ENCODE results near the gene BFSP1. TPM values are rescaled to one million over a fixed set of nuclear protein-coding genes. Genes with fewer than 3 reads are reported as not detected.

The BFSP1 gene
- total RNA-seq, 1 donor from 2014 or later, result 3.5 TPM

- Mint-ChIP-seq H3K27me3 (ENCODE audit: unreplicated experiment) (no peaks in the 10 kb centered on the region), H3K27ac (ENCODE audit: unreplicated experiment) (no peak overlapping the region), H3K36me3 (ENCODE audit: low read depth, unreplicated experiment) (no peaks in the 10 kb centered on the region), H3K4me3 (ENCODE audit: unreplicated experiment) (no peak overlapping the region), H3K4me1 (ENCODE audit: unreplicated experiment) (peaks cover 4% of the 10 kb centered on the region), H3K9me3 (ENCODE audit: unreplicated experiment) (no peaks in the 10 kb centered on the region)
- TF ChIP-seq, protein P1, sequence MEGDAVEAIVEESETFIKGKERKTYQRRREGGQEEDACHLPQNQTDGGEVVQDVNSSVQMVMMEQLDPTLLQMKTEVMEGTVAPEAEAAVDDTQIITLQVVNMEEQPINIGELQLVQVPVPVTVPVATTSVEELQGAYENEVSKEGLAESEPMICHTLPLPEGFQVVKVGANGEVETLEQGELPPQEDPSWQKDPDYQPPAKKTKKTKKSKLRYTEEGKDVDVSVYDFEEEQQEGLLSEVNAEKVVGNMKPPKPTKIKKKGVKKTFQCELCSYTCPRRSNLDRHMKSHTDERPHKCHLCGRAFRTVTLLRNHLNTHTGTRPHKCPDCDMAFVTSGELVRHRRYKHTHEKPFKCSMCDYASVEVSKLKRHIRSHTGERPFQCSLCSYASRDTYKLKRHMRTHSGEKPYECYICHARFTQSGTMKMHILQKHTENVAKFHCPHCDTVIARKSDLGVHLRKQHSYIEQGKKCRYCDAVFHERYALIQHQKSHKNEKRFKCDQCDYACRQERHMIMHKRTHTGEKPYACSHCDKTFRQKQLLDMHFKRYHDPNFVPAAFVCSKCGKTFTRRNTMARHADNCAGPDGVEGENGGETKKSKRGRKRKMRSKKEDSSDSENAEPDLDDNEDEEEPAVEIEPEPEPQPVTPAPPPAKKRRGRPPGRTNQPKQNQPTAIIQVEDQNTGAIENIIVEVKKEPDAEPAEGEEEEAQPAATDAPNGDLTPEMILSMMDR (IDR thresholded peaks at IDR 0.05; ENCODE audit: unreplicated experiment), result no peak
- DNase-seq (ENCODE audit: low spot score), result no peak
These were observed 13.9 kb upstream of the BFSP1 start for GRCh38 chr20:17545127-17545526.

DNA sequence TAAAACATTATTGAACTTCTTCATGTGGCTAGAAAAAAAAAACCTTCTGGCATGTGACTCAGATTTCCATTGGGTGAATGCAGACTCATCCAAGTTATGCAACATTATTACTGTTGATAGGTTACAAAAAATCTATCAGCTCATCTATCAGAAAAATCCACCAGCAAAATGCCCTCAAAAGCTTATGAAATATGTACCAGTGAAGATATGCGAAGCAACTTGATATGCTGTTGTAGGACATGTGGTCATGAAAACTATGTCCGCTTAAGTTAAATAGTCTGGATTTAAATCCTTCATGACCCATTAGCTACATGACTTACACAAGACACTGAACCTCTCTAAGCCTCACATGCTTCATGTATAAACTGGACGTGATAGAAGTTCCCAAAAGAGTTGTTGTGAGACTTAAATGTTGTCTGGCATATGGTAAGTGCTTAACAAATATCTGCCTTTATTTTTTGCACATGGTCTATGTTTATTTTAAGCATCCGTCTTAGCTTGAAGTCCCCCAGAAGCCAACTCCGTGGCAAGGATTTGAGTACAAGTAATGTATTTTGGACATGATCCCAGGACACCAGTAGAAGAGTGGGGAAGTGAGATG lies 12.5 kb upstream of the BFSP1 start:
- Mint-ChIP-seq H3K36me3 (ENCODE audit: low read depth, unreplicated experiment) (no peaks in the 10 kb centered on the region), H3K9me3 (ENCODE audit: unreplicated experiment) (no peaks in the 10 kb centered on the region), H3K4me3 (ENCODE audit: unreplicated experiment) (no peak overlapping the region), H3K27me3 (ENCODE audit: unreplicated experiment) (no peaks in the 10 kb centered on the region), H3K27ac (ENCODE audit: unreplicated experiment) (no peak overlapping the region), H3K4me1 (ENCODE audit: unreplicated experiment) (peaks cover 4% of the 10 kb centered on the region)
- no peak for DNase-seq (ENCODE audit: low spot score)
- TF ChIP-seq, protein P1 (IDR thresholded peaks at IDR 0.05; ENCODE audit: unreplicated experiment), result no peak

- no peaks in the 10 kb centered on the region for H3K36me3 Mint-ChIP-seq (ENCODE audit: low read depth, unreplicated experiment)
- TF ChIP-seq, protein P1 (IDR thresholded peaks at IDR 0.05; ENCODE audit: unreplicated experiment), result no peak
- H3K27ac Mint-ChIP-seq (ENCODE audit: unreplicated experiment), result no peak overlapping the region
- H3K9me3 Mint-ChIP-seq (ENCODE audit: unreplicated experiment), result no peaks in the 10 kb centered on the region
- H3K4me3 Mint-ChIP-seq (ENCODE audit: unreplicated experiment), result no peak overlapping the region
- peaks cover 4% of the 10 kb centered on the region for H3K4me1 Mint-ChIP-seq (ENCODE audit: unreplicated experiment)
- DNase-seq (ENCODE audit: low spot score), result no peak
- no peaks in the 10 kb centered on the region for H3K27me3 Mint-ChIP-seq (ENCODE audit: unreplicated experiment)
These were observed 11.8 kb upstream of the BFSP1 start for GRCh38 chr20:17542993-17543412.

DNA sequence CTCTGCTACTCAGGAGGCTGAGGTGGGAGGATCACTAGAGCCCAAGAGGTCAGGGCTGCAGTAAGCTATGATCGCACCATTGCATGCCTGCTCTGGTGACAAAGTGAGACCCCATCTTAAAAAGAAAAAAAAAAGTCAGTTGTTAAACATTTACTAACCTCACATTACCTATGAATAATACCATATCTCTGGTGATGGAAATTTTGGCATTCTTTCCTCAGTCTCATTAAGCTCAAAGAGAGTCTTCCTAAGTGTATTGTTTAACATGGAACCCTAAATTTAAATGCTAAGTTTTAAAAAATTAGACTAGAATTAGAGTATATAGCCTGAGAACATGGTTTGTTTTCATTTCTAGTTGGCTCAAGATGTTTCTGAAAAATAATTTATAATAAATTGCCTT lies 11.3 kb upstream of the BFSP1 start:
- Mint-ChIP-seq H3K4me1 (ENCODE audit: unreplicated experiment) (peaks cover 4% of the 10 kb centered on the region), H3K4me3 (ENCODE audit: unreplicated experiment) (no peak overlapping the region), H3K27ac (ENCODE audit: unreplicated experiment) (no peak overlapping the region), H3K27me3 (ENCODE audit: unreplicated experiment) (no peaks in the 10 kb centered on the region), H3K9me3 (ENCODE audit: unreplicated experiment) (no peaks in the 10 kb centered on the region), H3K36me3 (ENCODE audit: low read depth, unreplicated experiment) (no peaks in the 10 kb centered on the region)
- TF ChIP-seq, protein P1 (IDR thresholded peaks at IDR 0.05; ENCODE audit: unreplicated experiment), result no peak
- no peak for DNase-seq (ENCODE audit: low spot score)

- Mint-ChIP-seq H3K4me3 (ENCODE audit: unreplicated experiment) (no peak overlapping the region), H3K9me3 (ENCODE audit: unreplicated experiment) (no peaks in the 10 kb centered on the region), H3K4me1 (ENCODE audit: unreplicated experiment) (peaks cover 4% of the 10 kb centered on the region), H3K27ac (ENCODE audit: unreplicated experiment) (no peak overlapping the region), H3K36me3 (ENCODE audit: low read depth, unreplicated experiment) (no peaks in the 10 kb centered on the region), H3K27me3 (ENCODE audit: unreplicated experiment) (no peaks in the 10 kb centered on the region)
- DNase-seq (ENCODE audit: low spot score), result no peak
- TF ChIP-seq, protein P1 (IDR thresholded peaks at IDR 0.05; ENCODE audit: unreplicated experiment), result no peak
These were observed 10.8 kb upstream of the BFSP1 start for GRCh38 chr20:17541996-17542395.

Data from endothelial cell (in vitro differentiated cells).